NCI-H2081 (cell line): ENCODE results near the gene ARHGAP40.

Experiments used
- DNase-seq, 2 experiments: peaks; one replicate each; lab custom pipeline; 2025; lab: John Stamatoyannopoulos, UW

The ARHGAP40 gene

DNA sequence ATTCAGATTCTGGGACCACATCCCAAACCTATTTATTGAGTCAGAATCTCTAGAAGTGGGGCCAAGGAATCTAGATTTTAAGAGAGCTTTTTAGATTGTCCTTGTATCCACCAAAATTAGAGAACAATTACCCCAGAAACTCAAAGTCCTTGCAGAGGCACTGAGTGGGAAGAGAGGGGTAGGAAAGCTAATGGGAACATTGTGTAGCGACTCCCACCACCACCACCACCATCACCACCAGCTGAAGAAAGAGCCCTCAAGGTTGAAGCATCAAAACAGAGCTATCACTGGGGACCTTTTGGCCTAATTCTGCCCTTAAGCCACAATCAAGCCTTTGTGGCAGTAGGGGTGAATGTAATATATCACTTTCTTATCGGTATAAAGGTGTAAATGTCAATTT lies 83.7 kb downstream of the ARHGAP40 start:
- DNase-seq = no peak

GRCh38 chr20:38685853-38686473 lies 84.4 kb downstream of the ARHGAP40 start:
- no peak for DNase-seq

GRCh38 chr20:38692436-38693411 lies 91.1 kb downstream of the ARHGAP40 start:
- no peak for DNase-seq

DNA sequence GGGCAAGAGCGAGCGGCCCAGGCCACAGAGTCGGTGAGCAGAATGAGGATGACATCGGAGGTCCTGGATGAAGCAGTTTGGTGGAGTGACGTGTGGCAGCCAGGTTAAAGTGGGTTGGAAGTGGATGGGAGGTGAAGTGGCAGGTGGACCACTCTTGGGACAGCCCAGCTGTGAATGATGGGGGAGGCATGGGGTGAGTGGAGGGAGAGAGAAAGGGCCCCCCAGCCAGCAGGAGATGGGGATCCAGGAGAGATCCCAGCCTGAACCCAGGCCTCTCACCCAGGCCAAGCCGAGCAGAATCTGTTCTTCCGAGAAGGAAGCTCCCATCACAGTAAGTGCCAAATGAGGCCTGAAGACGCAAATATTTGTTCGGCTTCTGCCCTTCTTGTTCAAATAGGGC lies 95.7 kb downstream of the ARHGAP40 start:
- no peak for DNase-seq

- DNase-seq = no peak
These were observed 96.9 kb downstream of the ARHGAP40 start for GRCh38 chr20:38698541-38698940.

GRCh38 chr20:38700141-38700540 lies 98.5 kb downstream of the ARHGAP40 start:
- no peak for DNase-seq
